ENCODE results near the gene DCTD. TPM values are rescaled to one million over a fixed set of nuclear protein-coding genes. Genes with fewer than 3 reads are reported as not detected.

Gene DCTD
- total and polyA plus RNA-seq, 10 of the 15 experiments (the other 5 are each of a cell fraction or from before 2014, with no cell fraction given): 37.8 to 137 (median 92.1) TPM

DNA sequence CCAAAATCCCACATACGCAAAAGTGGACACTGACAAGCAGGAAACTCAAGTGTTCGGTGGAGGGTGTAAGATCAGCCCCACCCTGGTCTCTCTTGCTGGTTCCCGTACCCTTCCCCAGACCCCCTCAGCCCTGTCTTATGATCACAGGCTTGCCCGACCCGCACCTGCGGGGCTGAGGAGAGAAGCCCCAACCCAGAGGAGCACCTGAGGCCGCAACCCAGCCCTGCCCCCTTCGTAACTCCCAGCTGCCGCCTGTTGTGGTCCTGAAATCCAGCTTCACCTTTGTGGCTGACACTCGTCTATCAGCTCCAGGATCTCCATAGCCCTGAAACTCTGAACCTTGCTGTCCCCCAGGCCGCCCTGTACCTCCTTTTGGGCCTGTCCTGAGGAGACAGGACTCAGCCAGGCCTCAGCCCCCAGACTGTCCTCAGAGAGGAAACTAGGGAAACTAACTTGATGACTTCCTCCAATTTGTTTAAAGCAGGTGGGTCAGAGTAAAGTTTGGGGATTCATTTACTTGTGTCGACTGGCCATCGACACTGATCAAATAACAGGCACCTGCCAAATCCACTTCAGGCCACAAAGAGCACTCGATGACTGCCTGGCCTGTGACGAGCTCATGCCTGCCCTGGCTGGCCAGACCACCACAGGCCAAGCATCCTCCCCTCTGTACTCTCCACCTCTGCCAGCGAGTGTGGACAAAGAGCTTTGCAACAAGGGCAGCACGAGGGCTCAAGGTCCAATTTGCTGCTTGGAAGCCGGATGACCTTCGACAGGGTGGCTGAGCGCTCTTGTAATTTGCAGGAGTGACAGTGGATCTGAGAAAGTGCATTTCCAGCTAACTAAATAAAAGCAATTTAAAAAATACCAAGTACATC is 19.3 kb downstream of the DCTD start:
- WGBS (ENCODE audit: insufficient coverage, insufficient replicate concordance, low lambda C conversion rate, missing lambda C conversion rate): 94% methylated on average over 20 of the region's 20 CpGs
- H3K4me1 ChIP-seq (ENCODE audit: control insufficient read depth, insufficient read depth, low read length): no peaks in the 10 kb centered on the region
- DNase-seq (ENCODE audit: low read depth, low spot score): no peak
- no peak for ATAC-seq
- BruUV-seq (replicated peaks): TSS peak; percentile 25
- H3K79me2 ChIP-seq (ENCODE audit: control insufficient read depth, insufficient read depth, low read length): no peaks in the 10 kb centered on the region
- H3K9me3 ChIP-seq (replicated peaks; ENCODE audit: control insufficient read depth, insufficient read depth, low read length): no peaks in the 10 kb centered on the region
- in situ Hi-C loops (cut with MboI): no loop called here
- ChIA-PET SMC1A (ENCODE audit: uncharacterized antibody, unreplicated experiment) (no interaction called here), RAD21 (ENCODE audit: unreplicated experiment) (interaction anchor here (1.2 kb wide), 1 partner anchor 27 kb away, joined by 4 read pairs; no protein-coding TSS in a partner anchor), POLR2A (interaction anchor here (0.6 kb wide), 1 partner anchor 14 kb away, joined by 3 read pairs; no protein-coding TSS in a partner anchor), CTCF (interaction anchor here (5.4 kb wide), 1 partner anchor 28 kb away, joined by 26 read pairs; no protein-coding TSS in a partner anchor)
- peaks cover 28 to 29% of the 10 kb centered on the region in 2 experiments for H3K36me3 ChIP-seq (ENCODE audit: control insufficient read depth in 2 of 2, insufficient read depth in 2 of 2, low read length in 1 of 2)
- H3K9ac ChIP-seq (ENCODE audit: control insufficient read depth, insufficient read depth, low read length): no peak overlapping the region
- no peaks in the 10 kb centered on the region for H4K20me1 ChIP-seq (ENCODE audit: control insufficient read depth, insufficient read depth)
- no peak overlapping the region for H3K27ac ChIP-seq (ENCODE audit: control insufficient read depth, insufficient read depth)
- intact Hi-C loops (cut with micrococcal nuclease; ENCODE audit: unreplicated experiment): no loop called here
- no peak overlapping the region for H3K4me2 ChIP-seq (ENCODE audit: control insufficient read depth, insufficient read depth)
- FAIRE-seq: no peak
- no peak overlapping the region for H3K4me3 ChIP-seq
- no peaks in the 10 kb centered on the region for H3K27me3 ChIP-seq (replicated peaks in 1 of 2; ENCODE audit: control insufficient read depth in 2 of 2, insufficient read depth in 2 of 2, low read length in 1 of 2)
- peak; percentile 39; the same call in 1 of the 2 replicates for TF ChIP-seq POLR2A (IDR thresholded peaks at IDR 0.05; ENCODE audit: low read depth, low read length)
- TF ChIP-seq, protein P1, sequence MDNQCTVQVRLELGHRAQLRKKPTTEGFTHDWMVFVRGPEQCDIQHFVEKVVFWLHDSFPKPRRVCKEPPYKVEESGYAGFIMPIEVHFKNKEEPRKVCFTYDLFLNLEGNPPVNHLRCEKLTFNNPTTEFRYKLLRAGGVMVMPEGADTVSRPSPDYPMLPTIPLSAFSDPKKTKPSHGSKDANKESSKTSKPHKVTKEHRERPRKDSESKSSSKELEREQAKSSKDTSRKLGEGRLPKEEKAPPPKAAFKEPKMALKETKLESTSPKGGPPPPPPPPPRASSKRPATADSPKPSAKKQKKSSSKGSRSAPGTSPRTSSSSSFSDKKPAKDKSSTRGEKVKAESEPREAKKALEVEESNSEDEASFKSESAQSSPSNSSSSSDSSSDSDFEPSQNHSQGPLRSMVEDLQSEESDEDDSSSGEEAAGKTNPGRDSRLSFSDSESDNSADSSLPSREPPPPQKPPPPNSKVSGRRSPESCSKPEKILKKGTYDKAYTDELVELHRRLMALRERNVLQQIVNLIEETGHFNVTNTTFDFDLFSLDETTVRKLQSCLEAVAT (IDR thresholded peaks at IDR 0.05): no peak
- TF ChIP-seq, protein P2, sequence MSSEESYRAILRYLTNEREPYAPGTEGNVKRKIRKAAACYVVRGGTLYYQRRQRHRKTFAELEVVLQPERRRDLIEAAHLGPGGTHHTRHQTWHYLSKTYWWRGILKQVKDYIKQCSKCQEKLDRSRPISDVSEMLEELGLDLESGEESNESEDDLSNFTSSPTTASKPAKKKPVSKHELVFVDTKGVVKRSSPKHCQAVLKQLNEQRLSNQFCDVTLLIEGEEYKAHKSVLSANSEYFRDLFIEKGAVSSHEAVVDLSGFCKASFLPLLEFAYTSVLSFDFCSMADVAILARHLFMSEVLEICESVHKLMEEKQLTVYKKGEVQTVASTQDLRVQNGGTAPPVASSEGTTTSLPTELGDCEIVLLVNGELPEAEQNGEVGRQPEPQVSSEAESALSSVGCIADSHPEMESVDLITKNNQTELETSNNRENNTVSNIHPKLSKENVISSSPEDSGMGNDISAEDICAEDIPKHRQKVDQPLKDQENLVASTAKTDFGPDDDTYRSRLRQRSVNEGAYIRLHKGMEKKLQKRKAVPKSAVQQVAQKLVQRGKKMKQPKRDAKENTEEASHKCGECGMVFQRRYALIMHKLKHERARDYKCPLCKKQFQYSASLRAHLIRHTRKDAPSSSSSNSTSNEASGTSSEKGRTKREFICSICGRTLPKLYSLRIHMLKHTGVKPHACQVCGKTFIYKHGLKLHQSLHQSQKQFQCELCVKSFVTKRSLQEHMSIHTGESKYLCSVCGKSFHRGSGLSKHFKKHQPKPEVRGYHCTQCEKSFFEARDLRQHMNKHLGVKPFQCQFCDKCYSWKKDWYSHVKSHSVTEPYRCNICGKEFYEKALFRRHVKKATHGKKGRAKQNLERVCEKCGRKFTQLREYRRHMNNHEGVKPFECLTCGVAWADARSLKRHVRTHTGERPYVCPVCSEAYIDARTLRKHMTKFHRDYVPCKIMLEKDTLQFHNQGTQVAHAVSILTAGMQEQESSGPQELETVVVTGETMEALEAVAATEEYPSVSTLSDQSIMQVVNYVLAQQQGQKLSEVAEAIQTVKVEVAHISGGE (CRISPR knock-in tag; IDR thresholded peaks at IDR 0.05): no peak
- TF ChIP-seq TCF3 (IDR thresholded peaks at IDR 0.05; ENCODE audit: borderline replicate concordance, insufficient read depth, low read depth, low read length): no peak
- H2AFZ ChIP-seq (ENCODE audit: control insufficient read depth, low read depth, low read length): no peak overlapping the region
